Vagina (tissue), 2 donors: ENCODE data around the gene SUGCT. TPM values are rescaled to one million over a fixed set of nuclear protein-coding genes. Genes with fewer than 3 reads are reported as not detected.
"Not testable (repeated sequence)": the region's sequence is repeated elsewhere in the genome, so short reads cannot be mapped to it uniquely, and the experiment has no call there.

Experiments
- DNase-seq, 2 donors: peaks; one replicate each; pipeline ENCODE4 v3.0.0-alpha.2; 2017; ENCODE audit errors: extremely low spot score in 2 of 2
- H3K27ac ChIP-seq: fragments of 200-600 bp; sonication (generic); one replicate; pipeline ENCODE4 v1.5.1; 2019
- H3K27me3 ChIP-seq: fragments of 200-600 bp; sonication (generic); one replicate; pipeline ENCODE4 v1.5.1; 2019
- H3K36me3 ChIP-seq, 2 donors: fragments of 200-600 bp; sonication (generic); one replicate each; pipeline ENCODE4 v1.5.1; 2017 to 2019
- H3K4me1 ChIP-seq: fragments of 200-600 bp; sonication (generic); one replicate; pipeline ENCODE4 v1.5.1; 2019
- H3K4me3 ChIP-seq, 2 donors: fragments of 200-600 bp; sonication (generic); 1 replicate in 1 of 2; 2 replicates in 1 of 2; pipeline ENCODE4 v1.5.1; 2016 to 2019
- H3K9me3 ChIP-seq: fragments of 200-600 bp; sonication (generic); one replicate; pipeline ENCODE4 v1.5.1; 2019
- CTCF ChIP-seq, 3 experiments: fragments of 450-650 bp in 2 of 3; fragments of 200-600 bp in 1 of 3; sonication (generic) in 1 of 3; IDR thresholded peaks; one replicate each; pipeline ENCODE4 v1.5.1; 2017 to 2019; ENCODE audit warnings: antibody characterized with exemption in 3 of 3, mild to moderate bottlenecking in 2 of 3, moderate library complexity in 2 of 3
- POLR2A ChIP-seq, 2 donors: fragments of 450-650 bp; IDR thresholded peaks; one replicate each; pipeline ENCODE4 v1.6.1; 2017; ENCODE audit warnings: antibody characterized with exemption in 2 of 2, mild to moderate bottlenecking in 2 of 2, moderate library complexity in 2 of 2
- POLR2AphosphoS5 ChIP-seq, 2 donors: sonication (generic); formaldehyde crosslinking; IDR thresholded peaks; one replicate each; pipeline ENCODE4 v1.9.0; 2017; ENCODE audit warnings: antibody characterized with exemption in 2 of 2, mild to moderate bottlenecking in 2 of 2, low read depth in 1 of 2; ENCODE audit not compliant: insufficient read depth in 1 of 2
- intact Hi-C: fragments of 100-400 bp; cut with DNase I; formaldehyde crosslinking; loops from one replicate; pipeline ENCODE4 v1.15.1; 2023
- total RNA-seq: library from RNA; depleted of rRNA; stranded (reverse); fragments of >200 nt; gene quantifications from one replicate; pipeline ENCODE4 v1.2.3, GENCODE V29; 2016

SUGCT gene
- total RNA-seq, 1 donor from 2014 or later: 2.2 TPM

DNA sequence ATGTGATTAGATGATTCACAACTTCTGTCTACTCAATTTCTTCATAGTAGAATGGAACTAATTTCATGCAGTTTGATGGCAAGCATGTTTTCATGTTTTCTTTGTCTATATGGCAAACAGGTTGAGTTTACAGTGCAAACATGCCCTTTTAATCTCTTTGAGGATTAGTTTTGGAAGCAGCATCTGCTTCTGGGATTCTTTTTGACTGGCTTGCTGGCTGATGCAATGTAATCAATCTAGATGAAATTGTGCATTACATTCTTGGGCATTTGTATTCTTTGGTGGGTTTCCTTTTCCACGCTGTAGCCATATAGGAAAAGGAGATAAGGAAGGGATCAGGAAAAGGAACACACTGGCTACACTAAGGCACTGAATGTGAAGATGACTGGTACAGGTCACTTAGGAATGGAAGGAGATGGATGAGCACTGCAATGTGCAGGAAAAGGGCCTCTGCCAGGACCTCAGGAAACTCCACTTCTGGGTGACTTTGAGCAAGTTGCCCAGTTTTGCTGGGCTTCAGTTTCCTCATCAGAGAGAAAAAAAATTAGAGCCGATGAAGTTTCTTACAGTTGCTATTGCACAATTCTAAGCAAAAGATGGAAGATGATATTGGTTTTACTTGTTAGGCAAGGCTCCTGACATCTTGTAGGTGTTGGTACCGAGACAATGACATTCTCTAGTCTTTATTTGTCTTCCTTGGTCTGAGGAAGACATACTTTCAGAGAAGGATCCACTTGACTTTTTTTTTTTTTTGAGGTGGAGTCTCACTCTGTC, 269.1 kb downstream of the SUGCT start:
- Histone ChIP-seq H3K27ac (no peak overlapping the region), H3K36me3 (no peaks in the 10 kb centered on the region), H3K4me1 (no peaks in the 10 kb centered on the region), H3K27me3 (no peaks in the 10 kb centered on the region), H3K9me3 (no peaks in the 10 kb centered on the region), H3K4me3 (no peak overlapping the region)
- no peak for TF ChIP-seq POLR2AphosphoS5 (IDR thresholded peaks at IDR 0.05; ENCODE audit: insufficient read depth in 1 of 2, low read depth in 1 of 2)
- TF ChIP-seq CTCF (IDR thresholded peaks at IDR 0.05): no peak
- TF ChIP-seq POLR2A (IDR thresholded peaks at IDR 0.05): no peak
- intact Hi-C loops: no loop called here
- no peak for DNase-seq

- intact Hi-C loops: no loop called here
- Histone ChIP-seq H3K36me3 (no peaks in the 10 kb centered on the region), H3K27ac (no peak overlapping the region), H3K27me3 (no peaks in the 10 kb centered on the region), H3K4me3 (no peak overlapping the region), H3K9me3 (no peaks in the 10 kb centered on the region), H3K4me1 (no peaks in the 10 kb centered on the region)
- TF ChIP-seq CTCF (IDR thresholded peaks at IDR 0.05) (no peak), POLR2AphosphoS5 (IDR thresholded peaks at IDR 0.05; ENCODE audit: insufficient read depth in 1 of 2, low read depth in 1 of 2) (no peak), POLR2A (IDR thresholded peaks at IDR 0.05) (no peak)
- no peak for DNase-seq
These were observed 271.2 kb downstream of the SUGCT start for GRCh38 chr7:40405991-40406390.

DNA sequence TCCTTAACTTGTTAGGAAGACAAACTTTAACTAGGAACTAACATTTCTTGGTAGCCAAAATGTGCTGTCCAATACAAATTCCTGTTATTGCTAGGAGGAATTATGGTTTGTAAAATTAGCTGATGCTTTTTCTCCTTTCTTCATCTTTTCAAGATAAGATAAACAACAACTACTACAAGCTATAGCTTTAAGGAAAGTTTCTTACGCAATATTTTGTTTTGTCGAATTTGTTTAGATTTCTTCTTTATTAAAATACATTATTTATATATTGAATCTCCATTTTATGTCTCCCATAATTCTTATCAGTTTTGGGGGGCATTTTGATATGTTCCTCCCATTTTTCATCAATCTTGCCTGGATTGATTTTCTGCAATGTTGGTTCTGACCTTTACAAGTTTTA, 277.5 kb downstream of the SUGCT start:
- intact Hi-C loops: no loop called here
- no peak for TF ChIP-seq CTCF (IDR thresholded peaks at IDR 0.05)
- no peak for TF ChIP-seq POLR2AphosphoS5 (IDR thresholded peaks at IDR 0.05; ENCODE audit: insufficient read depth in 1 of 2, low read depth in 1 of 2)
- no peak for TF ChIP-seq POLR2A (IDR thresholded peaks at IDR 0.05)
- no peak for DNase-seq
- Histone ChIP-seq H3K9me3 (no peaks in the 10 kb centered on the region), H3K27me3 (no peaks in the 10 kb centered on the region), H3K4me3 (no peak overlapping the region), H3K27ac (no peak overlapping the region), H3K4me1 (no peaks in the 10 kb centered on the region), H3K36me3 (no peaks in the 10 kb centered on the region)

DNA sequence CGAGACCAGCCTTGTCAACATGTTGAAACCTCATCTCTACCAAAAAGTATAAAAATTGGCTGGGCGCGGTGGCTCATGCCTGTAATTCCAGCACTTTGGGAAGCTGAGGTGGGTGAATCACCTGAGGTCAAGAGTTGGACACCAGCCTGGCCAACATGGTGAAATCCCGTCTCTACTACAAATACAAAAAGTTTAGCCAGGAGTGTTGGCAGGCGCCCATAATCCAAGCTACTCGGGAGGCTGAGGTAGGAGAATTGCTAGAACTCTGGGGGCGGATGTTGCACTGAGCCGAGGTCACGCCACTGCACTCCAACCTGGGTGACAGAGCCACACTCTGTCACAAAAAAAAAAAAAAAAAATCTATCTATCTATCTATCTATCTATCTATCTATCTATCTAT, 279.9 kb downstream of the SUGCT start:
- H3K4me1 ChIP-seq, intact Hi-C loops, DNase-seq, H3K9me3 ChIP-seq, H3K27me3 ChIP-seq, H3K4me3 ChIP-seq, H3K36me3 ChIP-seq, H3K27ac ChIP-seq: not testable (repeated sequence)

DNA sequence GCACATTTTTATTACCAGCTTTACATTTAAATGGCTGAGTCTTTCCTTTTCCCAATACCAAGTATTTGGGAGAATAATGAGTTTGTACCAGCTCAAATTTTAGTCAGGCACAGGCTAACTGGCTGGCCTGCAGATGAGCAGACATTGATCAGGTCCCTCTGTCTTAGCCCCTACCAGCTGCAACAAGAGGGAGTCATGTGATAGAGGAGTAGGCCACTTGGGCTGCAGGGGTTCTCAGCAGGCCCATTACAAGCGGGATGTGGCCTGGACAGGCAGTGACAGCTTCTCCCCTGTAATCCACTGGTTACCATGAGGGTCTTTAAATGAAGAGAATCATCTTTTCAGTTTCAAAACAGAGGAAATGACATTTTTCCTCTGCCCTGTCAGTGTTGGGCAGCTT, 283.6 kb downstream of the SUGCT start:
- Histone ChIP-seq H3K9me3 (no peaks in the 10 kb centered on the region), H3K4me3 (no peak overlapping the region), H3K27ac (no peak overlapping the region), H3K36me3 (no peaks in the 10 kb centered on the region), H3K27me3 (no peaks in the 10 kb centered on the region), H3K4me1 (no peaks in the 10 kb centered on the region)
- intact Hi-C loops: no loop called here
- DNase-seq: no peak
- TF ChIP-seq CTCF (IDR thresholded peaks at IDR 0.05) (no peak), POLR2A (IDR thresholded peaks at IDR 0.05) (no peak), POLR2AphosphoS5 (IDR thresholded peaks at IDR 0.05; ENCODE audit: insufficient read depth in 1 of 2, low read depth in 1 of 2) (no peak)
